ENCODE results near the gene PODXL2.

GRCh38 chr3:127682561-127682960, 53.6 kb downstream of the PODXL2 start:
- TF ChIP-seq POLR2A (IDR thresholded peaks at IDR 0.05; ENCODE audit: low read depth, low read length) = no peak
- TF ChIP-seq TAF1 (IDR thresholded peaks at IDR 0.05; ENCODE audit: borderline replicate concordance, low read depth, low read length) = no peak
